Trophoblast cell (in vitro differentiated cells and primary cell): ENCODE measurements around the gene TRMT61A.

Source experiments
- DNase-seq, 2 donors: peaks; one replicate each; pipeline ENCODE4 v3.0.0-alpha.2; 2016
- H2AFZ ChIP-seq: 2 replicates; pipeline ENCODE4 v1.6.1; 2013; ENCODE audit warnings: low read length, moderate library complexity, mild to moderate bottlenecking; ENCODE audit not compliant: insufficient read depth, poor library complexity
- H2AK5ac ChIP-seq: 2 replicates; pipeline ENCODE4 v1.6.1; 2013; ENCODE audit warnings: mild to moderate bottlenecking, low read length
- H2BK120ac ChIP-seq: 2 replicates; pipeline ENCODE4 v1.6.1; 2013; ENCODE audit warnings: low read length, mild to moderate bottlenecking, moderate library complexity; ENCODE audit not compliant: insufficient read depth, poor library complexity
- H2BK12ac ChIP-seq: 2 replicates; pipeline ENCODE4 v1.6.1; 2013; ENCODE audit warnings: mild to moderate bottlenecking, low read length, moderate library complexity
- H2BK5ac ChIP-seq: 2 replicates; pipeline ENCODE4 v1.6.1; 2013; ENCODE audit warnings: low read length, low read depth, moderate library complexity, mild to moderate bottlenecking; ENCODE audit not compliant: poor library complexity
- H3K14ac ChIP-seq: 2 replicates; pipeline ENCODE4 v1.6.1; 2013; ENCODE audit warnings: mild to moderate bottlenecking, low read length
- H3K18ac ChIP-seq: 2 replicates; pipeline ENCODE4 v1.6.1; 2013; ENCODE audit warnings: mild to moderate bottlenecking, low read length
- H3K23ac ChIP-seq: 2 replicates; pipeline ENCODE4 v1.6.1; 2013; ENCODE audit warnings: low read length
- H3K27ac ChIP-seq: 2 replicates; pipeline ENCODE4 v1.5.1; 2013; ENCODE audit warnings: low read depth, mild to moderate bottlenecking, inconsistent platforms, low read length, moderate library complexity
- H3K27me3 ChIP-seq: 2 replicates; pipeline ENCODE4 v1.6.1; 2013; ENCODE audit warnings: inconsistent platforms, mild to moderate bottlenecking, low read length, moderate library complexity; ENCODE audit not compliant: insufficient read depth
- H3K36me3 ChIP-seq, 2 experiments: 1 replicate in 1 of 2; 2 replicates in 1 of 2; pipeline ENCODE4 v1.6.1; 2013; ENCODE audit warnings: low read length in 2 of 2, mild to moderate bottlenecking in 2 of 2, moderate library complexity in 1 of 2; ENCODE audit not compliant: insufficient read depth in 2 of 2, control insufficient read depth in 1 of 2
- H3K4ac ChIP-seq: 2 replicates; pipeline ENCODE4 v1.6.1; 2013; ENCODE audit warnings: low read depth, mild to moderate bottlenecking, low read length, moderate library complexity
- H3K4me1 ChIP-seq, 2 experiments: 1 replicate in 1 of 2; 2 replicates in 1 of 2; pipeline ENCODE4 v1.6.1; 2013; ENCODE audit warnings: low read length in 2 of 2, mild to moderate bottlenecking in 2 of 2, moderate library complexity in 1 of 2; ENCODE audit not compliant: insufficient read depth in 2 of 2, control insufficient read depth in 1 of 2
- H3K4me2 ChIP-seq: 2 replicates; pipeline ENCODE4 v1.6.1; 2013; ENCODE audit warnings: inconsistent platforms, mild to moderate bottlenecking, low read length, moderate library complexity
- H3K4me3 ChIP-seq: 2 replicates; pipeline ENCODE4 v1.5.1; 2013; ENCODE audit warnings: mild to moderate bottlenecking, low read depth, low read length, inconsistent platforms
- H3K79me1 ChIP-seq: one replicate; pipeline ENCODE4 v1.6.1; 2013; ENCODE audit warnings: low read length
- H3K79me2 ChIP-seq: 2 replicates; pipeline ENCODE4 v1.6.1; 2013; ENCODE audit warnings: low read length, mild to moderate bottlenecking; ENCODE audit not compliant: control insufficient read depth, insufficient read depth, poor library complexity
- H3K9ac ChIP-seq: 2 replicates; pipeline ENCODE4 v1.6.1; 2013; ENCODE audit warnings: mild to moderate bottlenecking, low read length
- H3K9me3 ChIP-seq: 2 replicates; pipeline ENCODE4 v1.6.1; 2013; ENCODE audit warnings: low read depth, mild to moderate bottlenecking, control low read depth, inconsistent platforms, low read length; ENCODE audit not compliant: insufficient read depth
- H4K12ac ChIP-seq: 2 replicates; pipeline ENCODE4 v1.6.1; 2013; ENCODE audit warnings: low read depth, mild to moderate bottlenecking, low read length, moderate library complexity
- H4K8ac ChIP-seq: 2 replicates; pipeline ENCODE4 v1.6.1; 2013; ENCODE audit warnings: low read depth, mild to moderate bottlenecking, low read length, moderate library complexity
- H4K91ac ChIP-seq: one replicate; pipeline ENCODE4 v1.6.1; 2013; ENCODE audit warnings: low read depth, mild to moderate bottlenecking, low read length, moderate library complexity
- WGBS: extraction: QIAGEN DNeasy Blood & Tissue Kit; methylation state at CpG from one replicate; pipeline ENCODE4 v1.1.7; 2013; ENCODE audit warnings: missing lambda C conversion rate; ENCODE audit not compliant: insufficient read length, insufficient coverage; ENCODE audit errors: extremely low coverage; 5-methylcytosine and 5-hydroxymethylcytosine counted together

TRMT61A gene

GRCh38 chr14:103533137-103533998 is 4.4 kb downstream of the TRMT61A start:
- Histone ChIP-seq H2AFZ (no peak overlapping the region), H4K8ac (no peak overlapping the region), H3K79me1 (peaks cover 4% of the 10 kb centered on the region), H4K91ac (no peak overlapping the region), H3K14ac (no peak overlapping the region), H3K79me2 (peaks cover 5% of the 10 kb centered on the region), H3K9me3 (no peaks in the 10 kb centered on the region), H3K4me2 (no peak overlapping the region), H2AK5ac (no peak overlapping the region), H3K4me3 (no peak overlapping the region), H3K23ac (no peak overlapping the region), H4K12ac (no peak overlapping the region), H2BK12ac (no peak overlapping the region), H3K36me3 (peaks cover 10 to 17% of the 10 kb centered on the region in 2 experiments), H3K27ac (no peak overlapping the region), H3K4ac (no peak overlapping the region), H3K4me1 (peaks cover 8 to 10% of the 10 kb centered on the region in 2 experiments), H2BK120ac (no peak overlapping the region), H3K27me3 (no peaks in the 10 kb centered on the region), H2BK5ac (no peak overlapping the region), H3K18ac (no peak overlapping the region), H3K9ac (no peak overlapping the region)
- no CpG with 5 or more reads among the region's 23 CpGs for WGBS
- no peak for DNase-seq

DNA sequence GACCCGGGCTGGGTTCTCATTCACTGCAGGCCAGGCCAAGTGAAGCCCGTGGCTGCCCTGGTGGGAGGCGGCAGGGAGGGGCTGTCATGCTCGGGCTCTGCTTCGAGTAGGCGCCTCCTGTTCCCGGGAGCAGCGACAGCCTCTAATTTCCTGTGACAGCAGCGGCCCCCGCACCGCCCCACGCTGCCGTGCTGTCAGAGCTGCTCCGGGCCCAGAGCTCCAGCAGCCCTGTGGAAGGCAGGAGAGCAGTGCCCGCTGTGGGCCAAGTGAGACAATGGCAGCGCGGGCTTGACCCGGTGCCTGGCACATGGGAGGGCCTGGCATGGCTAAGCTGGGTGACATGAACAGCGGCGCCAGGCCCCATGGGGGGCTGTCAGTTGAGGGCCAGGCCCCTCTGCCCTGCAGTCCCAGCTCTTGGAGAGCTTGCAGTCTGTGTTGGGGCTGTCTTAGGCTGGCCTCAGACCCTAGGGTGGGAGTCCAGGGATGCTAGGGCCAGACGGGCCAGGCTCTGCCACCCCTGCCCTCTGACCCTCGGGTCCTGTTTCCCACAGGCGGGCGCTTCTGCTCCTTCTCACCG is 5.1 kb downstream of the TRMT61A start:
- no peak overlapping the region for H2BK120ac ChIP-seq
- no peak overlapping the region for H2BK5ac ChIP-seq
- H4K8ac ChIP-seq, result no peak overlapping the region
- H4K12ac ChIP-seq, result no peak overlapping the region
- no CpG with 5 or more reads among the region's 25 CpGs for WGBS
- H3K23ac ChIP-seq, result no peak overlapping the region
- no peak overlapping the region for H3K4me2 ChIP-seq
- no peak overlapping the region for H2AK5ac ChIP-seq
- H3K36me3 ChIP-seq, result peaks cover 10 to 17% of the 10 kb centered on the region in 2 experiments
- H3K9ac ChIP-seq, result no peak overlapping the region
- H3K4me3 ChIP-seq, result no peak overlapping the region
- H4K91ac ChIP-seq, result no peak overlapping the region
- H2BK12ac ChIP-seq, result no peak overlapping the region
- H3K4ac ChIP-seq, result no peak overlapping the region
- no peak overlapping the region for H3K18ac ChIP-seq
- no peak overlapping the region for H2AFZ ChIP-seq
- no peak for DNase-seq
- H3K14ac ChIP-seq, result no peak overlapping the region
- H3K27ac ChIP-seq, result no peak overlapping the region
- H3K4me1 ChIP-seq, result peaks cover 5 to 8% of the 10 kb centered on the region in 2 experiments
- H3K27me3 ChIP-seq, result no peaks in the 10 kb centered on the region
- H3K79me1 ChIP-seq, result no peaks in the 10 kb centered on the region
- no peaks in the 10 kb centered on the region for H3K9me3 ChIP-seq
- peaks cover 1% of the 10 kb centered on the region for H3K79me2 ChIP-seq

- Histone ChIP-seq H3K9ac (no peak overlapping the region), H3K4me3 (no peak overlapping the region), H2BK12ac (no peak overlapping the region), H3K9me3 (no peaks in the 10 kb centered on the region), H2BK5ac (no peak overlapping the region), H3K23ac (no peak overlapping the region), H3K27ac (no peak overlapping the region), H2AFZ (no peak overlapping the region), H3K27me3 (no peaks in the 10 kb centered on the region), H3K14ac (no peak overlapping the region), H4K91ac (no peak overlapping the region), H4K8ac (no peak overlapping the region), H3K4me1 (peaks cover 4 to 6% of the 10 kb centered on the region in 2 experiments), H3K4me2 (no peak overlapping the region), H4K12ac (no peak overlapping the region), H3K18ac (no peak overlapping the region), H3K4ac (no peak overlapping the region), H3K36me3 (peaks cover 10 to 17% of the 10 kb centered on the region in 2 experiments), H3K79me1 (no peaks in the 10 kb centered on the region), H2BK120ac (no peak overlapping the region), H3K79me2 (no peaks in the 10 kb centered on the region), H2AK5ac (no peak overlapping the region)
- no CpG with 5 or more reads among the region's 22 CpGs for WGBS
- DNase-seq, result no peak
Observed at GRCh38 chr14:103534576-103535061, 5.6 kb downstream of the TRMT61A start.

GRCh38 chr14:103535081-103535890 is 6.3 kb downstream of the TRMT61A start:
- H4K8ac ChIP-seq, result no peak overlapping the region
- H3K9ac ChIP-seq, result no peak overlapping the region
- H3K4ac ChIP-seq, result no peak overlapping the region
- DNase-seq, result no peak
- H3K27me3 ChIP-seq, result no peaks in the 10 kb centered on the region
- no peaks in the 10 kb centered on the region for H3K79me1 ChIP-seq
- no peak overlapping the region for H2BK120ac ChIP-seq
- H3K4me2 ChIP-seq, result no peak overlapping the region
- no peak overlapping the region for H3K27ac ChIP-seq
- no peak overlapping the region for H4K91ac ChIP-seq
- WGBS, result no CpG with 5 or more reads among the region's 21 CpGs
- H2AFZ ChIP-seq, result no peak overlapping the region
- H3K4me1 ChIP-seq, result no peaks in the 10 kb centered on the region
- no peak overlapping the region for H2AK5ac ChIP-seq
- H2BK12ac ChIP-seq, result no peak overlapping the region
- no peak overlapping the region for H3K14ac ChIP-seq
- H3K36me3 ChIP-seq, result peaks cover 10 to 17% of the 10 kb centered on the region in 2 experiments
- no peak overlapping the region for H3K18ac ChIP-seq
- no peak overlapping the region for H3K23ac ChIP-seq
- no peak overlapping the region for H2BK5ac ChIP-seq
- H3K4me3 ChIP-seq, result no peak overlapping the region
- H4K12ac ChIP-seq, result no peak overlapping the region
- H3K79me2 ChIP-seq, result no peaks in the 10 kb centered on the region
- H3K9me3 ChIP-seq, result no peaks in the 10 kb centered on the region
